Measurements from ENCODE around the gene ERCC5.

GRCh38 chr13:102863590-102863989 lies 17.8 kb downstream of the ERCC5 start:
- TF ChIP-seq POLR2AphosphoS5 (IDR thresholded peaks at IDR 0.05; ENCODE audit: low read depth, low read length) (no peak), POLR2A (IDR thresholded peaks at IDR 0.05; ENCODE audit: low read depth, low read length) (no peak), TAF1 (IDR thresholded peaks at IDR 0.05; ENCODE audit: borderline replicate concordance, low read depth, low read length) (no peak)
